K562 (cell line): ENCODE measurements around the gene C3. TPM values are rescaled to one million over a fixed set of nuclear protein-coding genes. Genes with fewer than 3 reads are reported as not detected.

ENCODE experiments used
- ATF1 ChIP-seq, 2 experiments: fragments of 450-650 bp in 1 of 2; IDR thresholded peaks; 2 replicates each; pipeline ENCODE4 v1.6.1; 2016; ENCODE audit warnings: missing compliant biosample characterization in 1 of 2, missing genetic modification characterization in 1 of 2
- ATF6 ChIP-seq: sonication (generic); formaldehyde crosslinking; IDR thresholded peaks from 2 replicates; pipeline ENCODE4 v1.4.0; 2020; ENCODE audit warnings: mild to moderate bottlenecking, missing genetic modification reagents
- CAMTA2 ChIP-seq: fragments of 250-450 bp; sonication (Bioruptor Pico); conservative IDR thresholded peaks from 2 replicates; pipeline ENCODE4 v1.5.1; 2022
- CBX8 ChIP-seq: fragments of 200-600 bp; sonication (generic); IDR thresholded peaks from 2 replicates; pipeline ENCODE4 v1.6.1; 2012; ENCODE audit warnings: borderline replicate concordance, mixed run types, low read depth, mild to moderate bottlenecking, moderate library complexity, mixed read lengths, low read length, control low read depth, inconsistent platforms; ENCODE audit not compliant: poor library complexity, severe bottlenecking; ENCODE audit errors: extremely low read depth
- DNMT1 ChIP-seq: fragments of 450-650 bp; IDR thresholded peaks from 2 replicates; pipeline ENCODE4 v1.6.1; 2016; ENCODE audit warnings: antibody characterized with exemption, mild to moderate bottlenecking
- GABPA ChIP-seq: fragments of 200-800 bp; sonication (Bioruptor generic); conservative IDR thresholded peaks from 2 replicates; pipeline ENCODE4 v1.6.1; 2016; ENCODE audit warnings: low read depth, missing genetic modification characterization, missing compliant biosample characterization
- MXI1 ChIP-seq: IDR thresholded peaks from 2 replicates; pipeline ENCODE4 v1.6.1; 2011; ENCODE audit warnings: low read depth, mild to moderate bottlenecking, improper control_type of control experiment, low read length
- NFIC ChIP-seq: fragments of 450-650 bp; IDR thresholded peaks from 2 replicates; pipeline ENCODE4 v1.6.1; 2017; ENCODE audit warnings: mild to moderate bottlenecking, inconsistent platforms
- PURB ChIP-seq: sonication (generic); formaldehyde crosslinking; IDR thresholded peaks from 2 replicates; pipeline ENCODE4 v1.9.0; 2021; ENCODE audit warnings: low read depth, mild to moderate bottlenecking, missing genetic modification reagents
- RBM34 ChIP-seq: fragments of 200-400 bp; formaldehyde crosslinking; IDR thresholded peaks from 2 replicates; pipeline ENCODE4 v1.6.1; 2018; ENCODE audit warnings: low read length, borderline replicate concordance; ENCODE audit not compliant: insufficient read depth
- SUPT5H ChIP-seq: fragments of 450-650 bp; IDR thresholded peaks from 2 replicates; pipeline ENCODE4 v1.6.1; 2016
- ZFP30 ChIP-seq: fragments of 250-450 bp; sonication (Bioruptor Pico); IDR thresholded peaks from 2 replicates; pipeline ENCODE4 v1.8.0; 2022; ENCODE audit warnings: moderate library complexity, mild to moderate bottlenecking, inconsistent platforms, borderline replicate concordance
- ZNF124 ChIP-seq: sonication (generic); formaldehyde crosslinking; IDR thresholded peaks from 2 replicates; pipeline ENCODE4 v1.8.1; 2022; ENCODE audit warnings: missing genetic modification reagents
- ZNF143 ChIP-seq: sonication (generic); formaldehyde crosslinking; IDR thresholded peaks from 2 replicates; pipeline ENCODE4 v1.9.0; 2022; ENCODE audit warnings: mild to moderate bottlenecking, missing genetic modification reagents
- ZNF23 ChIP-seq: fragments of 250-450 bp; sonication (Bioruptor Pico); IDR thresholded peaks from 2 replicates; pipeline ENCODE4 v1.4.0; 2020; ENCODE audit warnings: mild to moderate bottlenecking
- ZNF780A ChIP-seq: fragments of 250-450 bp; sonication (Bioruptor Pico); IDR thresholded peaks from 2 replicates; pipeline ENCODE4 v1.5.0; 2021; ENCODE audit warnings: mild to moderate bottlenecking
- polyA plus RNA-seq, 8 experiments: library from polyadenylated mRNA; depleted of rRNA in 4 of 8; stranded (reverse) in 5 of 8; unstranded in 3 of 8; fragments of >200 nt; fragmentation: Nextera tagmentation in 2 of 8; fragmentation: Illumina TruSeq in 1 of 8; extraction: Ambion mirVana in 2 of 8; extraction: Trizol in 1 of 8; gene quantifications; 2 replicates each; pipeline versions ENCODE4 v1.2.1 to v1.2.3, GENCODE V29; 2011 to 2014; ENCODE audit warnings: inconsistent platforms in 1 of 8, missing spikeins in 1 of 8
- total RNA-seq, 7 experiments: library from RNA; depleted of rRNA in 6 of 7; stranded (reverse); fragments of >200 nt in 6 of 7; fragmentation: Illumina TruSeq in 2 of 7; extraction: Trizol in 2 of 7; gene quantifications; 2 replicates each; pipeline versions ENCODE4 v1.2.1 to v1.2.3, GENCODE V29; 2011 to 2021; ENCODE audit warnings: low replicate concordance in 1 of 7
- TF ChIP-seq, protein P1 (sequence below): fragments of 450-650 bp; IDR thresholded peaks from 2 replicates; pipeline ENCODE4 v1.6.1; 2016; ENCODE audit warnings: antibody characterized with exemption
- TF ChIP-seq, protein P2 (sequence below): fragments of 250-450 bp; sonication (Bioruptor Pico); IDR thresholded peaks from 2 replicates; pipeline ENCODE4 v1.4.0; 2020; ENCODE audit warnings: mild to moderate bottlenecking, moderate library complexity
- TF ChIP-seq, protein P3 (sequence below): sonication (generic); formaldehyde crosslinking; IDR thresholded peaks from 2 replicates; pipeline ENCODE4 v1.8.0; 2022; ENCODE audit warnings: mild to moderate bottlenecking, missing genetic modification reagents

The C3 gene
- total and polyA plus RNA-seq, 9 of the 15 experiments (the other 6 are each of a cell fraction or from before 2014, with no cell fraction given), result 0.59 to 10.6 (median 2.2) TPM

- TF ChIP-seq ZNF143 (CRISPR knock-in tag), result no peak
- no peak for TF ChIP-seq ZNF23 (CRISPR knock-in tag)
- peak; percentile 66 for TF ChIP-seq SUPT5H
- peak; percentile 30; the same call in 1 of the 2 replicates for TF ChIP-seq NFIC
- TF ChIP-seq RBM34, result no peak
- TF ChIP-seq GABPA, result no peak
- TF ChIP-seq ZFP30 (CRISPR knock-in tag), result no peak
- no peak for TF ChIP-seq ATF1 (CRISPR knock-in tag; IDR thresholded peaks at IDR 0.05)
- TF ChIP-seq ATF1 (tag; IDR thresholded peaks at IDR 0.05), result peak; percentile 35; the same call in 1 of the 2 replicates
- TF ChIP-seq, protein P1, sequence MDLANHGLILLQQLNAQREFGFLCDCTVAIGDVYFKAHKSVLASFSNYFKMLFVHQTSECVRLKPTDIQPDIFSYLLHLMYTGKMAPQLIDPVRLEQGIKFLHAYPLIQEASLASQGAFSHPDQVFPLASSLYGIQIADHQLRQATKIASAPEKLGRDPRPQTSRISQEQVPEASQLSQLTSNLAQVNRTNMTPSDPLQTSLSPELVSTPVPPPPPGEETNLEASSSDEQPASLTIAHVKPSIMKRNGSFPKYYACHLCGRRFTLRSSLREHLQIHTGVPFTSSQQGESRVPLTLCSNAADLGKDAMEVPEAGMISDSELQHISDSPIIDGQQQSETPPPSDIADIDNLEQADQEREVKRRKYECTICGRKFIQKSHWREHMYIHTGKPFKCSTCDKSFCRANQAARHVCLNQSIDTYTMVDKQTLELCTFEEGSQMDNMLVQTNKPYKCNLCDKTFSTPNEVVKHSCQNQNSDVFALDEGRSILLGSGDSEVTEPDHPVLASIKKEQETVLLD, result peak; percentile 96
- TF ChIP-seq CBX8, result no peak
- no peak for TF ChIP-seq ZNF780A (CRISPR knock-in tag)
- TF ChIP-seq, protein P2, sequence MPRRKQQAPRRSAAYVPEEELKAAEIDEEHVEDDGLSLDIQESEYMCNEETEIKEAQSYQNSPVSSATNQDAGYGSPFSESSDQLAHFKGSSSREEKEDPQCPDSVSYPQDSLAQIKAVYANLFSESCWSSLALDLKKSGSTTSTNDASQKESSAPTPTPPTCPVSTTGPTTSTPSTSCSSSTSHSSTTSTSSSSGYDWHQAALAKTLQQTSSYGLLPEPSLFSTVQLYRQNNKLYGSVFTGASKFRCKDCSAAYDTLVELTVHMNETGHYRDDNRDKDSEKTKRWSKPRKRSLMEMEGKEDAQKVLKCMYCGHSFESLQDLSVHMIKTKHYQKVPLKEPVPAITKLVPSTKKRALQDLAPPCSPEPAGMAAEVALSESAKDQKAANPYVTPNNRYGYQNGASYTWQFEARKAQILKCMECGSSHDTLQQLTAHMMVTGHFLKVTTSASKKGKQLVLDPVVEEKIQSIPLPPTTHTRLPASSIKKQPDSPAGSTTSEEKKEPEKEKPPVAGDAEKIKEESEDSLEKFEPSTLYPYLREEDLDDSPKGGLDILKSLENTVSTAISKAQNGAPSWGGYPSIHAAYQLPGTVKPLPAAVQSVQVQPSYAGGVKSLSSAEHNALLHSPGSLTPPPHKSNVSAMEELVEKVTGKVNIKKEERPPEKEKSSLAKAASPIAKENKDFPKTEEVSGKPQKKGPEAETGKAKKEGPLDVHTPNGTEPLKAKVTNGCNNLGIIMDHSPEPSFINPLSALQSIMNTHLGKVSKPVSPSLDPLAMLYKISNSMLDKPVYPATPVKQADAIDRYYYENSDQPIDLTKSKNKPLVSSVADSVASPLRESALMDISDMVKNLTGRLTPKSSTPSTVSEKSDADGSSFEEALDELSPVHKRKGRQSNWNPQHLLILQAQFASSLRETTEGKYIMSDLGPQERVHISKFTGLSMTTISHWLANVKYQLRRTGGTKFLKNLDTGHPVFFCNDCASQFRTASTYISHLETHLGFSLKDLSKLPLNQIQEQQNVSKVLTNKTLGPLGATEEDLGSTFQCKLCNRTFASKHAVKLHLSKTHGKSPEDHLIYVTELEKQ (CRISPR knock-in tag), result no peak
- TF ChIP-seq ATF6 (CRISPR knock-in tag), result no peak
- TF ChIP-seq DNMT1, result no peak
- no peak for TF ChIP-seq ZNF124
- no peak for TF ChIP-seq MXI1
- TF ChIP-seq, protein P3, sequence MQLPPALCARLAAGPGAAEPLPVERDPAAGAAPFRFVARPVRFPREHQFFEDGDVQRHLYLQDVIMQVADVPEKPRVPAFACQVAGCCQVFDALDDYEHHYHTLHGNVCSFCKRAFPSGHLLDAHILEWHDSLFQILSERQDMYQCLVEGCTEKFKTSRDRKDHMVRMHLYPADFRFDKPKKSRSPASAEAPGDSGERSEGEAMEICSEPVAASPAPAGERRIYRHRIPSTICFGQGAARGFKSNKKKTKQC (CRISPR knock-in tag), result no peak
- TF ChIP-seq CAMTA2 (CRISPR knock-in tag), result no peak
- no peak for TF ChIP-seq PURB (CRISPR knock-in tag)
Measured at GRCh38 chr19:6677883-6678689, 42.4 kb downstream of the C3 start (continued).
